ENCODE data around the gene RNU6-9.
A peak's percentile ranks its signal among the peaks of the same experiment; 100 is the strongest.

RNU6-9 gene

DNA sequence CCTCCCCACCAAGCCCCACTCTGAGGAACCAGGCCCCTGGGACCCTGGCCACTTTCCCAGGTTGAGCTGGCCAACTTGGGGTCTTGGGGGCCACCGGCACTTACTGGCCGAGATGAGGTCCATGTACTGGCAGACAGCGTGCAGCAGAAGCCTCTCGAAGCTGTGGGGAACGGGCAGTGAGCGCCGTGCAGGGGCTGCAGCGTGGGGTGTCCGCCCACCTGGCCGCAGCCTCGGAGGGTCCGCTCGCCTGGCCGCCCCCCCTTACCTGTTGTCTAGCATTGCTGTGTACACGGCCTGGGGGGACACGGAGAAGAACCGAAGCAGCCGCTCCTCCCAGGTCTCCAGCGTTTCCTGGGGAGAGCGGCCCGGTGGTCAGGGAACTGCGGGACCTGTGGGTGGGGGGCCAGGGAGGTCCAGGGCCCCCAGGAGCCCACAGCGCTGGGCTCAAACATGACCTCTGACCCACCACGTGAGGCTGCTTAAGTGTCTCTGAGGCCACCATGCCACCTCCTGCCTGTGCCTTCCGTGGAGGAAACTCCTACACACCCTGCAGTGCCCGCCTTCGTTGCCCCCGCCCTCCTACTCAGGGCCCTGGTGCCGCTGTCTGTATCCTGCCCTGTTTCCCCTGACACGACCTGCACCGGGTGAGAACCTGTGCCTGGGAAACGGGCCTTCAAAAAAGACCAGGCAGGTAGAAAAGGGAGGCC is 6.2 kb downstream of the RNU6-9 start:
- DNase-seq: no peak

- DNase-seq: no peak
These were observed 6.7 kb downstream of the RNU6-9 start for GRCh38 chr19:900043-900301.

GRCh38 chr19:900302-901111 is 7.2 kb downstream of the RNU6-9 start:
- peak; percentile 68 for DNase-seq

DNA sequence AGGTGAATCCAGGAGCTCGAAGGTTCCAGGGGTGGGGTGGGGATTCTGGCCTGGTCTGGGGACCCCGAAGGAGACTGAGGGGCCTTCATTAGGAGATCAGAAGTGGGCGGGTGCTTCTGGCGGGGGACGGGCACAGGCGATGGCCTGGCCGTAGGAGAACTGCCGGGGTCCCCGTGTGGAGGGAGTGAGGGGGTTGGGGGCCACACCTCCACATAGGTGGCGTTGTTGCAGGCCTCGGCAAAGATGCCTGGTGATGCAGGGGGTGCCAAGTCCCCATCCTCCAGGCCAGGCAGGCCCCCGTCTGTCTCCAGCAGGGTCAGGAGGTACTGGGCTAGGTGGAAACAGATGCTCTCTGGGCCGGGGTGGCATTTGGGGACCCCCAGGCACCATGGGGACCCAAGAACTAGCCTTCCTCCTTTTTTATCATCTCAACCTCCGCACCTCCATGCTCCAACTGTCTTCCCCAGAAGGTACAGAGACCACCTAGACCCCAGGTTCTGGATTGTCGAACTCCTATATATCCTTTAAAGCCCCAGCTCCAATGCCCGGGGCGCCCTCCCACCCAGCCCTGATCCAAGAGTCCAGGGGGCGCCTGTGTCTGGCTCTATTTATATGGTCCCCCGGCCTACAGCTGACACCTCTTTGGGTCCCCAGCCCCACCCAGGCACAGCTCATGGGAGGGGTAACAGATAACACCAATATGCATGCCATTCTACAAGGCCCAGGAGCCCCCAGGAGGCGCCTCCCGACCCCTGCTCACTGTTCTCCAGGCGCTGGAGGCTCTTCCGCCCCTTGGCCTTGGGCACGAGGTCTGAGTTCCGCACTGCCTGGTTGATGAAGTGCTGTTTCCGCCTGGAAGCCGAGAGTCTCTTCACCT is 8.2 kb downstream of the RNU6-9 start:
- no peak for DNase-seq

GRCh38 chr19:902093-902370 is 8.7 kb downstream of the RNU6-9 start:
- DNase-seq: no peak

- no peak for DNase-seq
These were observed 9.4 kb downstream of the RNU6-9 start for GRCh38 chr19:902446-903226.

DNA sequence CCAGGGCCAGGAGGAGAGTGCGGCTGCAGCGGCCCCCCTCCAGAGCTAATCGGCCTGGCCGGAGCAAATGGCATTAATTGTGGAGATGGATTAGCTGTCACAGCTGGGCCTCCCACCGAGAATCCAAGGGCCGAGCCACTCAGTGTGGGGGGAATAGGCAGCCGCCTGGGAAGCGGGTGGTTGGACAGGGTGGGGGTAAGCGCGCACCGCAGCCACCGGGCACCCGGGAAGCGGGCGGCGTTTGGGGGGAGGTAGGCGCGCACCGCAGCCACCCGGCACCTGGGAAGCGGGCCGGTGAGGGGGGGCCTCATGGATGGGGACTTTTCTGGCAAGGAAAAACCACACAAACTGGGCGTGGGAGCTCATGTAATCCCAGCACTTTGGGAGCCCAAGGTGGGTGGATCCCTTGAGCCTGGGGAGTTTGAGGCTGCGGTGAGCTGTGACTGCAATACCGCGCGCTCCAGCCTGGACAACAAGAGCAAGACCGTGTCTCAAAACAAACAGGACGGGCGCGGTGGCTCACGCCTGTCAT is 10.0 kb downstream of the RNU6-9 start:
- no peak for DNase-seq

- DNase-seq: no peak
These were observed 11.3 kb downstream of the RNU6-9 start for GRCh38 chr19:904545-904944.

GRCh38 chr19:906480-906879 is 13.2 kb downstream of the RNU6-9 start:
- DNase-seq: no peak

DNA sequence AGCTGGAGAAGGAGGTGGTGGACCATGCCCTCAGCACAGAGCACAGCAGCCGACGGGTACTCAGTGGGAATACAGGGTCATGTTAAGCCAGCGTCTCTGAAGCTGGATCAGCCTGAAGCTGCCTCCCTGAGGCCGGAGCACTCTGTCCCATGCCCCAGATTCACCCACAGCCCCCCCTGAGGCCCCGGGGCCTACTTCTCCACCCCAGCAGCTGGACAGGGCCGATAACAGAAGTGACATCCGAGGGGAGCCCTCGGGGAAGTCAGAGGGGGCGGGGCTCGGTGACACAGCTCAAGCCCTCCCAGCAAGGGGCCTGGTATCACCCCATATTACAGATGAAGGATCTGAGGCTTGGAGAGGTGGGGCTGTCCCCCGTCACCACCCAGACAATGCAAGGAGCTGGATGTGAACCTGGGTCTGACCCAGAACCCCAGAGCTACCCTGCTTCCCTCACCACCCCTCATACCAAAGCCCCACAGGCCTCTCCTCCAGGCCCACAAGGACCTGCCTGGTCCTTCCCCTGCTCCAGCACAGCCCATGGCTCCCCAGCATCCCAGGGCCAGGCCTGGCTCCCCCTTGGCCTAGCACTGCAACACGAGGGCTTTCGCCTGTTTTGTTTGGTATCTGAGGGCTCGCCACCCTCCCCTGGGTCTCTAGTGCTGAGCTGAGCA is 14.0 kb downstream of the RNU6-9 start:
- DNase-seq: no peak

GRCh38 chr19:911197-912033 is 18.1 kb downstream of the RNU6-9 start:
- DNase-seq: no peak

DNA sequence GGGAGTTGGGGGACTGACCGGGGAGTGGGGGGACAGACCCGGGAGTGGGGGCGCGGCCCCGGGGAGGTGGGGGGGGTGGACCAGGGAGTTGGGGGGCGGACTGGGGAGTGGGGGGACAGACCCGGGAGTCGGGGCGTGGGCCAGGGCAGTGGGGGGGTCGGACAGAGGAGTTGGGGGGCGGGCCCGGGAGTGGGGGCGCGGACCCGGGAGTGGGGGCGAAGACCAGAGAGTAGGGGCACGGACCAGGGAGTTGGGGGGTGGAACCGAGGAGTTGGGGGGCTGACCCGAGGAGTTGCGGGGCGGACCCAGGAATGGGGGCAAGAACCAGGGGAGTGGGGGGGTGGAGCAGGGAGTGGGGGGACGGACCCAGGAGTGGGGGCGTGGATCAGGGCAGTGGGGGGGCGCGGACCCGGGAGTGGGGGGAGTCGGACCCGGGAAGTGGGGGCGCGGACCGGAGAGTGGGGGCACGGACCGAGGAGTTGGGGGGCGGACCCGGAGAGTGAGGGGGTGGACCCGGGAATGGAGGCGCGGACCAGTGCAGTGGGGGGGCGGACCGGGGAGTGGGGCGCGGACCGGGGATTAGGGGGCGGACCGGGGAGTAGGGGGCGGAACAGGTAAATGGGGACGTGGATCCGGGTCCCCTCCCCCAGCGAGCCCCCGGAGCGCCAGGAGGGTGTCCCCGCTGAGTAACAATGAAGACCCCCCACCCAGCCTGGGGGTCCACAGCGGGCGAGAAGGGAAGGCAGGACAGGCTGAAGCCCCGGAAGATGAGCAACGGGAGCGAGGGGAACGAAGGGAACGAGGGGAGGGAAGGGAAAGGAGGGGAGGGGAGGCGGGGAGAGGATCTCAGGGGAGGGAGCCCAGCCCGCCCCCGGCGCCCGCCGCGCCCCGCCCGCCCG is 19.1 kb downstream of the RNU6-9 start:
- no peak for DNase-seq

DNA sequence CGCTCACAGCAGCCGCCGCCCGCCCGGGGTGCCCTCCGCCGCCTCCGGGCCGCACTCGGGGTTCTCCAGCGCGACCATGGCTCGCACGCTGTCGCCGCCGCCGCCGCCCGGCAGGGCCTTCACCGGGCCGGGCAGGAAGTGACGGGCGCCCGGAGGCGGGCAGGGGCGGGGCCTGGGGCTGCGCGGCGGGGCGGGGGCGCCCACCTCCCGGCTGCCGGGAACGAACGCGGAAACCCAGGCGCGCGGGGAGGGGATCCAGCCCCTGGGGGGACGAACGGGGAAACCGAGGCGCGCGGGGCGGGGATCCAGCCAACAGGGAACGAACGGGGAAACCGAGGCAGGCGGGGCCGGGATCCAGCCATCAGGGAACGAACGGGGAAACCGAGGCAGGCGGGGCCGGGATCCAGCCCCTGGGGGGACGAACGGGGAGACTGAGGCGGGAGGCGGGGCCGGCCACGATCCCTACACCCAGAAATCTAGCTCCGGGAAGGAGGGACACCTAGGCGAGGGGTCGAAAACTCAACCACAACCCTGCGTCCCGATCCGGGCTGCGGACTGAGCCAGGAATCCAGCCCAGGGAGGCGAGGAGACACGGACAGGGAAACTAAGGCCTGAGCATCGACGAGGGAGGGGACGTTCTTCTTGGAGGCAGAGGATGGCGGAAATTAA is 19.9 kb downstream of the RNU6-9 start, which contains the start of gene R3HDM4:
R3HDM4 (minus strand) TSS at position 140 of the 669 bp plus-strand sequence; CDS start at position 78, 62 bp downstream.
- DNase-seq: peak; percentile 39

GRCh38 chr19:916645-917322 is 23.5 kb downstream of the RNU6-9 start:
- no peak for DNase-seq

DNA sequence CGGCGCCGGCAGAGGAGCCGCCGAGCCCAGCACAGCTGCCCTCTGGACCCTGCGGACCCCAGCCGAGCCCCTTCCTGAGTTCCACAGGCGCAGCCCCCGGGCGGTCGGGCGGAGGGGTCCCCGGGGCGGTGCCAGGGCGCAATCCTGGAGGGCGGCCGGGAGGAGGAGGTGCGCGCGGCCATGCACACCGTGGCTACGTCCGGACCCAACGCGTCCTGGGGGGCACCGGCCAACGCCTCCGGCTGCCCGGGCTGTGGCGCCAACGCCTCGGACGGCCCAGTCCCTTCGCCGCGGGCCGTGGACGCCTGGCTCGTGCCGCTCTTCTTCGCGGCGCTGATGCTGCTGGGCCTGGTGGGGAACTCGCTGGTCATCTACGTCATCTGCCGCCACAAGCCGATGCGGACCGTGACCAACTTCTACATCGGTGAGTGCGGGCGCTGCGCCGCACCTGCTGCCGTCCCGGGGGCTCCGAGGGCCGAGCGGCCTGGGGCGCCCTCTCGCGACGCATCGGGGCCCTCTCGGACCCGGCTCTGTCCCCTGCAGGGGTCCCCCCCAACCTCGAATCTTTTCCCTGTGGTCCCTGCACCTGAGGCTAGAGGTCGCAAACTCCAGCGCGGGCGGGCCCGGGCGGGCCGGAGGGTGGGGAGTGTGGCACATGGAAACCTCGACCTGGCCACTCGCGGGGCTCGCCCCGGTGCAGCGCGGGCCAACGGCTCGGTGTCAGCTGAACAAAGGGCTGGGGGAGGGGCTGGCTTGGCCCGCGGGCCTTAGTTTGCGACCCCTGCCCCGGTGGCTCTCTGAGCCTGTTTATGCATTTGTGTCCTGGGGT is 24.3 kb downstream of the RNU6-9 start, which contains the start of gene KISS1R:
KISS1R (plus strand) TSS at position 11 of the 829 bp plus-strand sequence; CDS start at position 181, 170 bp downstream.
- no peak for DNase-seq

- DNase-seq: no peak
These were observed 24.8 kb downstream of the RNU6-9 start for GRCh38 chr19:918152-918437.

DNA sequence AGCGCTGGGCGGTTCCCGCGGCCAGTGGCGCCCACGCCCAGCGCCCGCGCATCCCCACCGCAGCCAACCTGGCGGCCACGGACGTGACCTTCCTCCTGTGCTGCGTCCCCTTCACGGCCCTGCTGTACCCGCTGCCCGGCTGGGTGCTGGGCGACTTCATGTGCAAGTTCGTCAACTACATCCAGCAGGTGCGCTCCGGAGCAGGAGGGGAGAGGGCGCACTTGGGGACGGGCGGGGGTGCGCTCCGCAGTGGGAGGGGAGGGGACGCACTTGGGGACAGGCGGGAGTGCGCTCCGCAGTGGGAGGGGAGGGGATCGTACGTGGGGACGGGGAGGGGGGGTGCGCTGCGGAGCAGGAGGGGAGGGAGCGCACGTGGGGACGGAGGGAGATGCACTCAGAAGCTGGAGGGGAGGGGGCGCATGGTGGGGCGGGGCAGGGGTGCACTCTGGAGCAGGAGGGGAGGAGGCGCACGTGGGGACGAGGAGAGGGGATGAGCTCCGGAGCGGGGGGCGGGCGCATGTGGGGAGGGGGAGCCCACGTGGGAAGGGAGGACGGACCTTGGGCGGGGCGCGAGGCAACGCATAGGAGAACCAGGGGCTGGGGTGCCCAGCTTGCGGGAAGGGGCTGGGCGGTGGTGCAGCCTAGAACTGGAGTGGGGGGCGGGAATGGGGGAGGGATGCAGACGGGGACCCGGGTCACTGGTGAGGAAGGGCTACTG is 25.4 kb downstream of the RNU6-9 start:
- DNase-seq: no peak
